ENCODE measurements around the gene PLEKHG2. TPM values are rescaled to one million over a fixed set of nuclear protein-coding genes. Genes with fewer than 3 reads are reported as not detected.
A peak's percentile ranks its signal among the peaks of the same experiment; 100 is the strongest.

PLEKHG2 gene
- total RNA-seq, 1 donor from 2014 or later: 10.5 TPM

GRCh38 chr19:39384839-39385568 lies 27.5 kb upstream of the PLEKHG2 start:
- DNase-seq (ENCODE audit: low read depth in 2 of 2): no peak

- no peak for DNase-seq (ENCODE audit: low read depth in 2 of 2)
These were observed 26.6 kb upstream of the PLEKHG2 start for GRCh38 chr19:39385629-39386411.

GRCh38 chr19:39386557-39386956 lies 25.9 kb upstream of the PLEKHG2 start:
- DNase-seq (ENCODE audit: low read depth in 2 of 2): no peak

- no peak for DNase-seq (ENCODE audit: low read depth in 2 of 2)
These were observed 23.8 kb upstream of the PLEKHG2 start for GRCh38 chr19:39388657-39389056.

GRCh38 chr19:39389631-39390414 lies 22.6 kb upstream of the PLEKHG2 start:
- DNase-seq (ENCODE audit: low read depth in 2 of 2): no peak

GRCh38 chr19:39390451-39390750 lies 22.1 kb upstream of the PLEKHG2 start:
- no peak for DNase-seq (ENCODE audit: low read depth in 2 of 2)

- peak; percentile 99 to 100 for DNase-seq (ENCODE audit: low read depth in 2 of 2)
These were observed 21.6 kb upstream of the PLEKHG2 start, which contains the start of the genes MED29 and PAF1 for GRCh38 chr19:39390751-39391437. Gene MED29, plus strand, starts transcription at chr19:39391378. Its CDS starts 45 bp downstream, at chr19:39391423. Gene PAF1, minus strand, starts transcription at chr19:39391106. Its CDS starts 242 bp downstream, at chr19:39390864.

GRCh38 chr19:39397360-39398296 lies 14.8 kb upstream of the PLEKHG2 start:
- peak; percentile 65 to 85 for DNase-seq (ENCODE audit: low read depth in 2 of 2)

GRCh38 chr19:39398297-39398864 lies 14.1 kb upstream of the PLEKHG2 start:
- DNase-seq (ENCODE audit: low read depth in 2 of 2): no peak

GRCh38 chr19:39399668-39400050 lies 12.8 kb upstream of the PLEKHG2 start:
- DNase-seq (ENCODE audit: low read depth in 2 of 2): no peak

GRCh38 chr19:39400061-39400460 lies 12.4 kb upstream of the PLEKHG2 start:
- no peak for DNase-seq (ENCODE audit: low read depth in 2 of 2)

- DNase-seq (ENCODE audit: low read depth in 2 of 2): no peak
These were observed 11.4 kb upstream of the PLEKHG2 start for GRCh38 chr19:39401070-39401548.

- no peak for DNase-seq (ENCODE audit: low read depth in 2 of 2)
These were observed 10.7 kb upstream of the PLEKHG2 start for GRCh38 chr19:39401549-39402345.

- peak; percentile 94 to 97 for DNase-seq (ENCODE audit: low read depth in 2 of 2)
These were observed 9.8 kb upstream of the PLEKHG2 start for GRCh38 chr19:39402346-39403300.

- peak; percentile 98 to 100 for DNase-seq (ENCODE audit: low read depth in 2 of 2)
These were observed 8.8 kb upstream of the PLEKHG2 start for GRCh38 chr19:39403331-39404312.

GRCh38 chr19:39405261-39405957 lies 7.1 kb upstream of the PLEKHG2 start:
- DNase-seq (ENCODE audit: low read depth in 2 of 2): no peak

All from dermis microvascular lymphatic vessel endothelial cell (primary cell).